LNCaP clone FGC (cell line): ENCODE data around the gene GPS2.
"Not testable (repeated sequence)": the region's sequence is repeated elsewhere in the genome, so short reads cannot be mapped to it uniquely, and the experiment has no call there.

ENCODE experiments used
- DNase-seq: peaks from one replicate; pipeline ENCODE4 v3.0.0-alpha.2; 2011; ENCODE audit warnings: low read depth
- H3K4me3 ChIP-seq: 2 replicates; pipeline ENCODE4 v1.5.1; 2011; ENCODE audit warnings: mild to moderate bottlenecking, low read depth, low read length, control low read depth
- TF ChIP-seq, protein P1 (sequence below): IDR thresholded peaks from 2 replicates; pipeline ENCODE4 v1.5.1; 2012; ENCODE audit warnings: mild to moderate bottlenecking; ENCODE audit not compliant: control insufficient read depth, insufficient read depth; ENCODE audit errors: extremely low read depth

GPS2 gene

DNA sequence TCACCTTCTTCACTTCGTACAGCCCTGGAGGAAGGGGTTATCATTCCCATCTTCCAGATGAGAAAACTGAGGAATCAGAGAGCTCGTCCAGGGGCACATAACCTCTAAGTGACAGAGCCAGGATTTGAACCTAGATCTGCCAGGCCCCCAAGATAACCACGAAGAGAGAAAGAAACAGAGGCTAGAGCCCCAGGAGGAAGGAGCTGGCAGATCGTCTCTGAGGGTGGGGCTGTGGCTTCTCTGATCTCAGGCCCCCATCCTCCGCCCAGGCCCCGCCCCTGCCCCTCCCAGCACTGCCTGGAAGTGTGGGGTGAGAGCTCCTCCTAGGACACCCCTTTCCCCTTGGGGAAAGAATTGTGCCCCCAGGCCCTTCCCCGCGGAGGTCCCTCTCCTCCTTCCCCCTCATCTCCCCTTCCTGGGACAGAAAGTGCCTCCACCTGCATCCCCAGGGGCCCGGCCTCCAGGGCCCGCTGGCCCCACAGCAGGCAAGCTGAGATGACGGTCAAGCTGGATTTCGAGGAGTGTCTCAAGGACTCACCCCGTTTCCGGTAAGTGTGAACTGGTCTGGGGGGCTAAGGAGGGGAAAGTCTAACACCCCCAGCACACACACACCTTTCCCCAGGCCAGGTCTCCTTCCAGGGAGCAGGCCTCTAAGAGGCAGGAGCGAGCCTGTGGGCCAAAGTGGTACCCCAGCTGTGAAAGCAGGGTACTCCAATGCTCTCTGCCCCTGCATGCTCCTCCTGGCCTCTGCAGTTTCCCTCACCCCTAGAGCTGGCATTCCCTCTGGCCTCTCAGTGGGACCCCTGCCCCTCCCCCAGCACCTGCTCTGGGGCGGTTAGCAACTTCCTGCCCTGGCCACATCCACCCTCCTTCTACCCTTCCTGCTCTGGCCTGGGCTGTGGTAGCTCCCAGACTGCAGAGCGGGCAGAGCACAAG, 21.3 kb upstream of the GPS2 start, which contains the start of gene ACAP1:
Gene ACAP1 (plus strand): TSS at position 290 of the 936 bp plus-strand sequence. CDS start 206 bp downstream, at position 496.
- DNase-seq, result no peak
- TF ChIP-seq, protein P1, sequence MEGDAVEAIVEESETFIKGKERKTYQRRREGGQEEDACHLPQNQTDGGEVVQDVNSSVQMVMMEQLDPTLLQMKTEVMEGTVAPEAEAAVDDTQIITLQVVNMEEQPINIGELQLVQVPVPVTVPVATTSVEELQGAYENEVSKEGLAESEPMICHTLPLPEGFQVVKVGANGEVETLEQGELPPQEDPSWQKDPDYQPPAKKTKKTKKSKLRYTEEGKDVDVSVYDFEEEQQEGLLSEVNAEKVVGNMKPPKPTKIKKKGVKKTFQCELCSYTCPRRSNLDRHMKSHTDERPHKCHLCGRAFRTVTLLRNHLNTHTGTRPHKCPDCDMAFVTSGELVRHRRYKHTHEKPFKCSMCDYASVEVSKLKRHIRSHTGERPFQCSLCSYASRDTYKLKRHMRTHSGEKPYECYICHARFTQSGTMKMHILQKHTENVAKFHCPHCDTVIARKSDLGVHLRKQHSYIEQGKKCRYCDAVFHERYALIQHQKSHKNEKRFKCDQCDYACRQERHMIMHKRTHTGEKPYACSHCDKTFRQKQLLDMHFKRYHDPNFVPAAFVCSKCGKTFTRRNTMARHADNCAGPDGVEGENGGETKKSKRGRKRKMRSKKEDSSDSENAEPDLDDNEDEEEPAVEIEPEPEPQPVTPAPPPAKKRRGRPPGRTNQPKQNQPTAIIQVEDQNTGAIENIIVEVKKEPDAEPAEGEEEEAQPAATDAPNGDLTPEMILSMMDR, result no peak
- H3K4me3 ChIP-seq, result no peak within 1 kb of the TSS

DNA sequence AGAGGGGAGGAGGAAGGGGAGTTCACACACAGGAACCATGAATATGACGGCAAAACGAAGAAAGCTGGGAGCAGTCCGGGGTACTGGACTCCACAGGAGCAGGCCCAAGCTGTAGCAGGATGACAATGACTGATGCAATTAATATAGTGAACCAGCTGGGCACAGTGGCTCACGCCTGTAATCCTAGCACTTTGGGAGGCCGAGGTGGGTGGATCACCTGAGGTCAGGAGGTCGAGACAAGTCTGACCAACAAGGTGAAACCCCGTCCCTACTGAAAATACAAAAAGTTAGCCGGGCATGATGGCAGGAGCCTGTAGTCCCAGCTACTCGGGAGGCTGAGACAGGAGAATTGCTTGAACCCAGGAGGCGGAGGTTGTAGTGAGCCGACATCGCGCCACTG, 20.6 kb upstream of the GPS2 start:
- not testable (repeated sequence) for DNase-seq, H3K4me3 ChIP-seq

DNA sequence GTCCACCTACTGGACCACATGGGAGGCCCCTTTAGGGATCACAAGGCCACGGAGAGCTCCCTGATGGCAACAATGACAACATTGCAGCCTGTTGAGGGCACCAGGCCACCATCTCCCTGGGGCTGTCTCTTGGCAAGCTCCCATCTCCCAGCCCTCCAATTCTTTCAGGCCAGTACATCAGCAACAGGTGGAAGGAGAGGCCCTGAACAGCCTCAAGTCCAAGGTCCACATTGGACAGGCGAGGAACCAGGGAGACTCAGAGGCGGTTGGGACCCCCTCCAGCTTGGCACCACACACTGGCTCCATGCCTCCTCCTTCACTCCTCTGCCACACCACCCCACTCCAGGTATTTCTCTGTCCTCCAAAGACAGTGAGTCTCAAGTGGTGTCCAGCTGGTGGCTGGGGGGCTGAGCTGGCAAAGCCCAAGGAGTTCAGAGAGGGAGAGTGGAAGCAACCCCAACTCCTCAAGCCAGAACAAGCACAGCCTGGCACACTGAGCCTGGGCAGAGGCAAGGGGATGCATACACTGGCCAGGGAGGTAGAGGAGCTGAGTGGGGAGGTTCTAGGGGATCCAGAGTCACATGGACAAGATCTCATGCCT, 19.9 kb upstream of the GPS2 start:
- TF ChIP-seq, protein P1, result no peak
- no peak for DNase-seq
- H3K4me3 ChIP-seq, result no peak overlapping the region

DNA sequence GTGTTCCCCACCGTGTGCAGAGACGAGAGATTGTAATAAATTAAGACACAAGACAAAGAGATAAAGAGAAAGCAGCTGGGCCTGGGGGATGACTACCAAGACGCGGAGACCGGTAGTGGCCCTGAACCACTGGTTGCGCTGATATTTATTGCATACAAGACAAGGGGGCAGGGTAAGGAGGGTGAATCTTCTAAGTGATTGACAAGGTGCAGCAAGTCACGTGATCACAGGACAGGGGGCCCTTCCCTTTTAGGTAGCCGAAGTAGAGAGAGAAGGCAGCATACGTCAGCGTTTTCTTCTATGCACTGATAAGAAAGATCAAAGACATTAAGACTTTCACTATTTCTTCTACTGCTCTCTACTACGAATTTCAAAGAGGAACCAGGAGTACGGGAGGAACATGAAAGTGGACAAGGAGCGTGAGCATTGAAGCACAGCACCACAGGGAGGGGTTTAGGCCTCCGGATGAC, 17.5 kb upstream of the GPS2 start:
- H3K4me3 ChIP-seq, DNase-seq: not testable (repeated sequence)

DNA sequence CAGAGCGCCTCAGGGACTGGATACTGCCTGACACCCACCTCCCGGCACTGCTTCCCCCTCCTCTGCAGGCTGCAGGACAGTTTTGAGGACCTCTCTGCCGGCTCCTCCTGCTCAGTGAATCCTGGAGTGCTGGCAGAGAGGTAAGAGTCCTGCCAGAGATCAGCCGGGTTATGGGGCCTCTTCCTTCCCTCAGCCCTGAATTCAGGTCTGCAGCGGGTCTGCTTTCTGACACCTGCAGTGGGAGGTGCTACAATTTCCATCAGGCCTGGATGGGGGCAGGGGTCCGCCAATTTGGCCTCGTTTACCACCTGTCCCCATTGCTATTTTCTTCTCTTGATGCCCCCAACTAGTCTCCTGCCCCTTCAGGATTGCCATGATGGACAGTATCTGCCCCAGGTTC, 17.0 kb upstream of the GPS2 start:
- TF ChIP-seq, protein P1, result no peak
- H3K4me3 ChIP-seq, result no peak overlapping the region
- DNase-seq, result no peak

DNA sequence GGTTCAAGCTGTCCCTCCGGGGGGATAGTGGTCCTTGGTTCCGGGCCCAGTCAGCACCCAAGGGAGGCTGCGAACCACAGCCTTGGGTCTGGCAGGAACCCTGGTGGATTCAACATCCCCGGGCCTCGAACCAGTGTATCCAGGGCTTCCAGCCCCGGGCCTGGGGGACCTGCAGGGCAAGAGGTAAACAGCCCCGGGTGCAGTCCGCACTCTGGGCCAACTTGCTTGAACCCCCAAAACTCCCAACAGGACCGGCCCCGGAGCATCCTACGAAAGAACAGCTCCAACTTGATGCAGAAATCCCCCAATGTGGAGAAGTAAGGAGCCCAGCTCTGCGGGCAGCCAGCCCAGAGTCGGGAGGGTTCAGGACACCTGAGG, 15.5 kb upstream of the GPS2 start:
- peak overlapping the region; percentile 82 for H3K4me3 ChIP-seq
- no peak for DNase-seq
- TF ChIP-seq, protein P1, result no peak

DNA sequence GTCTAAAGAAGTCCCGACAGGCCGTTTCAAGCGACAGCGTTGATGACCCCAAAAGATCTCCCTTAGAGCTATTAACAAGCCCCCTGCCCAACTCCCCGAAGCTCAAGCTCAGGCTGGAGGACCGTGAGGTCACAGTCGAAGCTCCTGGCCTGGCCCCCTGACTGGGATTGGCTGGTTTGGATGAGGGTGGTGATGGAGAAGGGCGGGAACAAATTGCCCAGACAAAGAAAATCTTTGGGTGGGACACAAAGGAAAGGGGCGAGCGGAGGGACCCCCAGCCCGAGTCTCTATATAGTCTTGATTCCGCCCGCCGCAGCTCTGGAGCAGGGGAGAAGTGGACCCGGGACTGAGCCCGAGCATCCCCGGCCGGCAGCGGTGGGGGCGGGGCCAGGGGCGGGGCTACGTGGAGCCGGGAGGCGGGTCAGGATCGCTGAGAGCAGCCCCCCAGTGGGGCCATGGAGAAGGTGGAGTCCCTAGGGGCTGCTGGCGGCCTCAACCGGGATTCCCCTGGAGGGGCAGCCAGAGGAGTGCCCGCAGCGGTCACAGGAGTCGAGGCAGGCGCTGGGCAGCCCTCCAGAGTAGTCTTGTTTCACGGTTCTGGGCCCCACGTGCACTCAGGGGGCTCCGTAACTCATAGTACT, 15.0 kb upstream of the GPS2 start:
- peak overlapping the region; percentile 82 for H3K4me3 ChIP-seq
- no peak for DNase-seq
- TF ChIP-seq, protein P1, result no peak
